Esophagus squamous epithelium (tissue), 5 donors: ENCODE measurements around the gene MYO5A. TPM values are rescaled to one million over a fixed set of nuclear protein-coding genes. Genes with fewer than 3 reads are reported as not detected.

Experiments used
- DNase-seq: peaks from one replicate; lab custom pipeline; 2025; lab: John Stamatoyannopoulos, UW
- H3K27ac ChIP-seq, 4 donors: fragments of 200-600 bp; sonication (generic); one replicate each; pipeline ENCODE4 v1.5.1; 2016 to 2019; ENCODE audit warnings: mild to moderate bottlenecking in 1 of 4
- H3K27me3 ChIP-seq, 4 donors: fragments of 200-600 bp; sonication (generic); 1 replicate in 3 of 4; 2 replicates in 1 of 4; pipeline versions ENCODE4 v1.5.1 to v1.6.0; 2017 to 2021; ENCODE audit warnings: antibody characterized with exemption in 1 of 4
- H3K36me3 ChIP-seq, 3 donors: fragments of 200-600 bp; sonication (generic); one replicate each; pipeline ENCODE4 v1.5.1; 2016 to 2019
- H3K4me1 ChIP-seq, 3 donors: fragments of 200-600 bp; sonication (generic); one replicate each; pipeline ENCODE4 v1.5.1; 2017 to 2019
- H3K4me3 ChIP-seq, 4 donors: fragments of 200-600 bp; sonication (generic); 1 replicate in 3 of 4; 2 replicates in 1 of 4; pipeline ENCODE4 v1.5.1; 2016 to 2019; ENCODE audit warnings: mild to moderate bottlenecking in 2 of 4, moderate library complexity in 1 of 4
- H3K9me3 ChIP-seq, 3 donors: fragments of 200-600 bp; sonication (generic); one replicate each; pipeline ENCODE4 v1.5.1; 2016 to 2019
- CTCF ChIP-seq, 6 experiments: fragments of 450-650 bp in 4 of 6; fragments of 200-600 bp in 2 of 6; sonication (generic) in 2 of 6; IDR thresholded peaks; one replicate each; pipeline ENCODE4 v1.5.1; 2016 to 2019; ENCODE audit warnings: antibody characterized with exemption in 6 of 6, mild to moderate bottlenecking in 4 of 6, moderate library complexity in 4 of 6
- POLR2A ChIP-seq, 4 donors: fragments of 450-650 bp; IDR thresholded peaks; one replicate each; pipeline ENCODE4 v1.6.1; 2017; ENCODE audit warnings: antibody characterized with exemption in 4 of 4, mild to moderate bottlenecking in 4 of 4, moderate library complexity in 3 of 4
- WGBS, 2 donors: methylation state at CpG; one replicate each; pipeline ENCODE4 v1.1.5; 2018; 5-methylcytosine and 5-hydroxymethylcytosine counted together
- intact Hi-C: fragments of 100-400 bp; cut with DNase I; formaldehyde crosslinking; loops from one replicate; pipeline ENCODE4 v1.15.0; 2022
- total RNA-seq, 4 donors: library from RNA; depleted of rRNA; stranded (reverse); fragments of >200 nt; gene quantifications; one replicate each; pipeline ENCODE4 v1.1.0, GENCODE V29; 2016
- donor health status: DM: yes; HTN: yes; CAD: no.

Gene MYO5A
- total RNA-seq, 4 donors from 2014 or later = 11.3 to 24.6 (median 22.3) TPM

- 26 to 36% methylated on average over 3 of the region's 3 CpGs for WGBS, 2 donors
- DNase-seq = no peak
- no peaks in the 10 kb centered on the region for H3K27me3 ChIP-seq
- H3K4me1 ChIP-seq = peaks cover 4 to 43% (median 27%) of the 10 kb centered on the region in 3 donors
- no peaks in the 10 kb centered on the region for H3K9me3 ChIP-seq
- intact Hi-C loops = no loop called here
- TF ChIP-seq CTCF (IDR thresholded peaks at IDR 0.05) (no peak), POLR2A (IDR thresholded peaks at IDR 0.05) (no peak)
- no peak overlapping the region for H3K4me3 ChIP-seq
- no peaks in the 10 kb centered on the region for H3K36me3 ChIP-seq
- peak overlapping the region in 3 of 4 donors; percentile 18 to 33 (median 31) for H3K27ac ChIP-seq
These were observed 5.5 kb downstream of the MYO5A start for GRCh38 chr15:52523192-52523591.

- no peaks in the 10 kb centered on the region for H3K9me3 ChIP-seq
- DNase-seq = no peak
- H3K36me3 ChIP-seq = no peaks in the 10 kb centered on the region
- H3K27ac ChIP-seq = no peak overlapping the region
- TF ChIP-seq POLR2A (IDR thresholded peaks at IDR 0.05) = no peak
- no peak for TF ChIP-seq CTCF (IDR thresholded peaks at IDR 0.05)
- intact Hi-C loops = no loop called here
- no peaks in the 10 kb centered on the region for H3K27me3 ChIP-seq
- H3K4me3 ChIP-seq = no peak overlapping the region
- 57 to 59% methylated on average over 3 of the region's 3 CpGs for WGBS, 2 donors
- H3K4me1 ChIP-seq = peaks cover 4 to 35% (median 22%) of the 10 kb centered on the region in 3 donors
These were observed 7.0 kb downstream of the MYO5A start for GRCh38 chr15:52521682-52522081.

- no peaks in the 10 kb centered on the region for H3K9me3 ChIP-seq
- peaks cover 4 to 35% (median 22%) of the 10 kb centered on the region in 3 donors for H3K4me1 ChIP-seq
- no peak overlapping the region for H3K4me3 ChIP-seq
- intact Hi-C loops = no loop called here
- TF ChIP-seq CTCF (IDR thresholded peaks at IDR 0.05) (no peak), POLR2A (IDR thresholded peaks at IDR 0.05) (no peak)
- no peaks in the 10 kb centered on the region for H3K36me3 ChIP-seq
- DNase-seq = no peak
- H3K27me3 ChIP-seq = no peaks in the 10 kb centered on the region
- no peak overlapping the region for H3K27ac ChIP-seq
These were observed 8.3 kb downstream of the MYO5A start for GRCh38 chr15:52520421-52520820.

GRCh38 chr15:52518487-52519371, 10.0 kb downstream of the MYO5A start:
- intact Hi-C loops = no loop called here
- Histone ChIP-seq H3K9me3 (no peaks in the 10 kb centered on the region), H3K4me1 (peaks cover 4 to 46% (median 30%) of the 10 kb centered on the region in 3 donors), H3K27me3 (no peaks in the 10 kb centered on the region), H3K36me3 (no peaks in the 10 kb centered on the region), H3K4me3 (no peak overlapping the region), H3K27ac (no peak overlapping the region)
- no peak for DNase-seq
- WGBS, 2 donors = 63 to 76% methylated on average over 8 of the region's 8 CpGs
- TF ChIP-seq CTCF (IDR thresholded peaks at IDR 0.05) (no peak), POLR2A (IDR thresholded peaks at IDR 0.05) (no peak)

GRCh38 chr15:52517014-52517413, 11.7 kb downstream of the MYO5A start:
- peaks cover 0 to 38% (median 23%) of the 10 kb centered on the region in 3 donors for H3K4me1 ChIP-seq
- H3K27me3 ChIP-seq = no peaks in the 10 kb centered on the region
- H3K9me3 ChIP-seq = no peaks in the 10 kb centered on the region
- intact Hi-C loops = no loop called here
- H3K4me3 ChIP-seq = no peak overlapping the region
- no peak for DNase-seq
- WGBS, 2 donors = 88 to 90% methylated on average over 1 of the region's 1 CpG
- no peak for TF ChIP-seq CTCF (IDR thresholded peaks at IDR 0.05)
- no peaks in the 10 kb centered on the region for H3K36me3 ChIP-seq
- no peak overlapping the region for H3K27ac ChIP-seq
